Measurements from ENCODE around the gene MXI1.

DNA sequence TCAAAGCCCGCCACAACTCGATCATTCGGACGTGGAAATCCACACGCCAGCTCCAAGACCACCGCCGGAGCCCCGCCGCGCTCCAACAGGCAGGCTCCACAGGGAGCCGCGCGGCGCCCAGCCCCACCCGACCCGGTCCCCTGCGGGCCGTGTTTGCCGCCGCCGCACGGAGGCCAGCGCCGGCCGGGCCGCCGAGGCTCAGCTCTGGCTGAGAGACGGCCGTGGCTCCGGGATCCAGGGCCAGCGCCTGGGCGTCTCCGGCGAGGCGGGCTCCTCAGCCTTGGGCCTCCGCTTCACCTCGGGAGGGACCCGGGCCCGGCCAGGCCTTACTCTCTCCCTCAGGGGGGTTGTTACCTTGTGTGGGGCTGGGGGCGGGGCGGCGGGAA, 97.0 kb downstream of the MXI1 start:
- TF ChIP-seq, protein P1, sequence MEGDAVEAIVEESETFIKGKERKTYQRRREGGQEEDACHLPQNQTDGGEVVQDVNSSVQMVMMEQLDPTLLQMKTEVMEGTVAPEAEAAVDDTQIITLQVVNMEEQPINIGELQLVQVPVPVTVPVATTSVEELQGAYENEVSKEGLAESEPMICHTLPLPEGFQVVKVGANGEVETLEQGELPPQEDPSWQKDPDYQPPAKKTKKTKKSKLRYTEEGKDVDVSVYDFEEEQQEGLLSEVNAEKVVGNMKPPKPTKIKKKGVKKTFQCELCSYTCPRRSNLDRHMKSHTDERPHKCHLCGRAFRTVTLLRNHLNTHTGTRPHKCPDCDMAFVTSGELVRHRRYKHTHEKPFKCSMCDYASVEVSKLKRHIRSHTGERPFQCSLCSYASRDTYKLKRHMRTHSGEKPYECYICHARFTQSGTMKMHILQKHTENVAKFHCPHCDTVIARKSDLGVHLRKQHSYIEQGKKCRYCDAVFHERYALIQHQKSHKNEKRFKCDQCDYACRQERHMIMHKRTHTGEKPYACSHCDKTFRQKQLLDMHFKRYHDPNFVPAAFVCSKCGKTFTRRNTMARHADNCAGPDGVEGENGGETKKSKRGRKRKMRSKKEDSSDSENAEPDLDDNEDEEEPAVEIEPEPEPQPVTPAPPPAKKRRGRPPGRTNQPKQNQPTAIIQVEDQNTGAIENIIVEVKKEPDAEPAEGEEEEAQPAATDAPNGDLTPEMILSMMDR (IDR thresholded peaks at IDR 0.05; ENCODE audit: low read depth, low read length, poor library complexity, severe bottlenecking), result no peak
- TF ChIP-seq EZH2phosphoT487 (IDR thresholded peaks at IDR 0.05; ENCODE audit: borderline replicate concordance, low read length), result no peak
